ENCODE measurements around the gene DDX42.

DDX42 gene

DNA sequence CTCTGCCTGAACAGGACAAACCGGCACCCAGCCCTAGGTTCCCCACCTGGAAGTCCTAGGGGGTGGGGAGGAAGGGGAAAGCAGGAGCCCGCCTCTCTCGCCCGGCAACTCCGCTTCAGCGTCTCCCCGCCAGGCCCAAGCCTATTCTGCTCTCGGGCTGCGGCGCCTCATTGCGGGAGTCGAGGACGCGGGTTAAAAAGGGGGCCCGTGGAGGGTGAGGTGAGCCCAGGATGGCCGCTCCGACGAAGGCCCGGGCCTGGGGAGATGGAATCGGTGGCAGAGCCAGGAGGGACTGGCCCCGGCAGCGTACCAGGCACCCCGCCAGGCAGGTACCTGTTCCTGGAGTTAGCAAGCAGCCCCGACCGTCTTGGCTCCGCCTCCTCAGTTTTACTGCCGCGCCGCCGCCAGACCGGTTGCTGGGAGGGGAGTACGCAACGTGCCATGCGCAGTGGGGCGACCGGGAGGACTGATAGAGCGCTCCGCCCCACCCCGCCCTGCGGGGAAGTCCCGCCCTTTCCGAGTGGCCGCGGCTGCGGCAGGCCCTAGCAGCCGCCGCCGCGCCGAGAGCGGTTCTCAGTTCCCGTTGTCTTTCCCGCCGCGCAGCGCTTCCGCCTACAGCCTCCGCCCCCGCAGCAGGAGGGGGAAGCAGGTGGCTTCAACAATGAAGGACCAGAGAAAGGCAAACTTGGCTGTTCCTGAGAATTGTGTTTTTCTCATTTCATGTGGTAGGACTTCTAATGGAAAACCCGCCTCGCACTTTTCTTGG is 32.4 kb upstream of the DDX42 start, which contains the start of gene STRADA:
STRADA (minus strand) TSS at position 392 of the 766 bp plus-strand sequence. CDS start 13,430 bp downstream, outside the sequence.
- TF ChIP-seq, protein P1, sequence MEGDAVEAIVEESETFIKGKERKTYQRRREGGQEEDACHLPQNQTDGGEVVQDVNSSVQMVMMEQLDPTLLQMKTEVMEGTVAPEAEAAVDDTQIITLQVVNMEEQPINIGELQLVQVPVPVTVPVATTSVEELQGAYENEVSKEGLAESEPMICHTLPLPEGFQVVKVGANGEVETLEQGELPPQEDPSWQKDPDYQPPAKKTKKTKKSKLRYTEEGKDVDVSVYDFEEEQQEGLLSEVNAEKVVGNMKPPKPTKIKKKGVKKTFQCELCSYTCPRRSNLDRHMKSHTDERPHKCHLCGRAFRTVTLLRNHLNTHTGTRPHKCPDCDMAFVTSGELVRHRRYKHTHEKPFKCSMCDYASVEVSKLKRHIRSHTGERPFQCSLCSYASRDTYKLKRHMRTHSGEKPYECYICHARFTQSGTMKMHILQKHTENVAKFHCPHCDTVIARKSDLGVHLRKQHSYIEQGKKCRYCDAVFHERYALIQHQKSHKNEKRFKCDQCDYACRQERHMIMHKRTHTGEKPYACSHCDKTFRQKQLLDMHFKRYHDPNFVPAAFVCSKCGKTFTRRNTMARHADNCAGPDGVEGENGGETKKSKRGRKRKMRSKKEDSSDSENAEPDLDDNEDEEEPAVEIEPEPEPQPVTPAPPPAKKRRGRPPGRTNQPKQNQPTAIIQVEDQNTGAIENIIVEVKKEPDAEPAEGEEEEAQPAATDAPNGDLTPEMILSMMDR (IDR thresholded peaks at IDR 0.05; ENCODE audit: low read depth, low read length): no peak
- peak; percentile 100 for DNase-seq
- no peaks in the 10 kb centered on the region for H3K4me1 ChIP-seq
- peak within 1 kb of the TSS; percentile 88 for H3K4me3 ChIP-seq (ENCODE audit: low read depth, low read length)
- no peaks in the 10 kb centered on the region for H3K27me3 ChIP-seq
- H3K36me3 ChIP-seq: peaks cover 8% of the 10 kb centered on the region
- H3K9me3 ChIP-seq: no peaks in the 10 kb centered on the region

DNA sequence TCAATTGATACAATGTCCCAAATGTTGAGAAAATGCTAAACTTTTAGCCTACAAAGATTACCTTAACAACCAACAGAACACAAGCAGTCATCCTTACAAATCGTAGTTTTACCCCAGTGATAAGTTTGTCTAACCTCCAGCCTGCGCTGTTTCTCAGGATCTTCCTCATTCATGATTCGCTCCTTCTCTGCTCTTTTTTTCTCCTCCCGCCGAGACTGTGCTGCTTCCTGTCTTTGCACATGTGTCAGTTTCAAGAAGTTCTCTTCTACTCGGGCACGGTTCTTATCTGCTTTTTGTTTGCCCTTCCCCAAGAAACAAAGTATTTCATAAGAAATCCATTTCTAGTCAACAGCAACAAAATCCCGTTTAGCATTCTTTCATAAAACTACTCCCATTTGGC is 22.2 kb upstream of the DDX42 start:
- no peak for DNase-seq
- Histone ChIP-seq H3K4me3 (ENCODE audit: low read depth, low read length) (no peak overlapping the region), H3K9me3 (no peaks in the 10 kb centered on the region), H3K36me3 (peaks cover 75% of the 10 kb centered on the region), H3K4me1 (no peaks in the 10 kb centered on the region), H3K27me3 (no peaks in the 10 kb centered on the region)
- TF ChIP-seq, protein P1 (IDR thresholded peaks at IDR 0.05; ENCODE audit: low read depth, low read length): no peak

DNA sequence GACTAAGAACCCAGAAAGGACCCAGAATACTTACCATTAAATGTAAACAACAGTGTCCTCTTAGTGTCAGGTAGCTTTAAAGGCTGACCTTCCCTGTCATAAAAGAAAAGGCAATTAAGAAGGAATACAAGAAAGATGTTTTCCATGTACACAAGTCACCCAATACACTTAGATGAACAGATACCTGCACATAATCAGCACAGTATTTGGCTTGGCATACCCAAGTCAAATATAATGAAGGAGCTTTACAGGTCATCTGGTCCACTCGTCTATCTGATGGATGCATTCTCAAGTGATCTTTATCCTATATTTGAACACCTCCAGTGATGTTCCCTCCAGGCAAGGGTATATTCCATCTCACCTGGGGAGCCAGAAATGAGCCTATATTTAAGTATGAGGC is 21.3 kb upstream of the DDX42 start:
- no peak for DNase-seq
- Histone ChIP-seq H3K4me1 (no peaks in the 10 kb centered on the region), H3K27me3 (no peaks in the 10 kb centered on the region), H3K36me3 (peaks cover 73% of the 10 kb centered on the region), H3K4me3 (ENCODE audit: low read depth, low read length) (no peak overlapping the region), H3K9me3 (no peaks in the 10 kb centered on the region)
- TF ChIP-seq, protein P1 (IDR thresholded peaks at IDR 0.05; ENCODE audit: low read depth, low read length): no peak

DNA sequence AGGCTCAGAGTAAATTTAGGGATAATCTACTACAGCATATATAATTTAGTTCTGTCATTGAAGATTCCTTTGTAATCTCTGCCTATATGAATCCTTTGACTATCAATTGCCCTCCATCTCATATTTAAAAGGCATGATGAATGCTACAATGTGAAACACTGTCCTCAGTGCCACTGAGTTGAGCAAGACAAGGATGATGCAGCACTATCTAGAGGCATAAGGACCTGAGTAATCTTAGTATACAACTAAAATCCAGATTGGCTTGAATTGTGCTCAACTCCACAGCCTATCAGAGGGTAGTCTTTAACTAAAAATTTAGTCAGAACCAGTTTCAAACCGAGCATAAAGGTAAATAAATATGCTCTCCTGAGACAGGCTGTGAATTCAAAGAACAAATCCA is 20.8 kb upstream of the DDX42 start:
- TF ChIP-seq, protein P1 (IDR thresholded peaks at IDR 0.05; ENCODE audit: low read depth, low read length): no peak
- Histone ChIP-seq H3K9me3 (no peaks in the 10 kb centered on the region), H3K4me1 (no peaks in the 10 kb centered on the region), H3K27me3 (no peaks in the 10 kb centered on the region), H3K36me3 (peaks cover 73% of the 10 kb centered on the region), H3K4me3 (ENCODE audit: low read depth, low read length) (no peak overlapping the region)
- DNase-seq: no peak

DNA sequence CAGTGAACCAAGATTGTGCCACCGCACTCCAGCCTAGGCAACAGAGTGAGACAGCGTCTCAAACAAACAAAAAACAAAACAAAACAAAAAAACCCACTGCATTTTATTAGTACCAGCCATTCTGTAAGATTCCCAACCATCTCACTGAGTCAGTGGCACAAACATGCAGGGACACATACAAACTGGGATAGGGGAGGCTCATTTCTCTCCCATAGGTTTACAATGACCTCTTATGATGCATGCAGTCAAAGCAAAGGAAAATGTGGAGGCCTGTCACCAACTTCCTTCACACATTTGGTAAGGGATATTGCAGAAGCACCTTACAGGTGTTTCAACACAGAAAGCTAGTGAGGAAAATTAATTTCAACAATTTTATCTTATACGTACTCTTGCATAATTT is 19.9 kb upstream of the DDX42 start:
- Histone ChIP-seq H3K4me1 (no peaks in the 10 kb centered on the region), H3K4me3 (ENCODE audit: low read depth, low read length) (no peak overlapping the region), H3K36me3 (peaks cover 72% of the 10 kb centered on the region), H3K27me3 (no peaks in the 10 kb centered on the region), H3K9me3 (no peaks in the 10 kb centered on the region)
- TF ChIP-seq, protein P1 (IDR thresholded peaks at IDR 0.05; ENCODE audit: low read depth, low read length): no peak
- no peak for DNase-seq

DNA sequence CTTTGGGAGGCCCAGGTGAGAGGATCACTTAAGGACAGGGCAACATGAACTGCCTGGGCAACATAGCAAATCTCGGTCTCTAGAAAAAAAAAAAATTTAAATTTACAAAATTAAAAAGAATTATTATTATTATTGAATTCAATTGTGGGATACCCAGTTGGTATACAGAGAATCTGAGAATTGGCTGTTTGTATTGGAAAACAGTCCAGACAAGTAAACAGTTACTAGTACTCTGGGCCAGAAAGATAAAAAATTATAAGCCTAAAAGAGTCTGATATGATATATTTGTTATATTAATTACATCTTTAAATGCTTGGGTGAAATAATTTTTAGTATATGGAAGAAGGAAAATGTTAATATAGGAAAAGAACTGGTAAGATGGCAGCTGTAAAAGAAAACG is 15.5 kb upstream of the DDX42 start:
- no peaks in the 10 kb centered on the region for H3K4me1 ChIP-seq
- H3K36me3 ChIP-seq: peaks cover 79% of the 10 kb centered on the region

More for the DNA sequence above, 15.5 kb upstream of the DDX42 start:
- no peak overlapping the region for H3K4me3 ChIP-seq (ENCODE audit: low read depth, low read length)
- no peak for DNase-seq
- H3K9me3 ChIP-seq: no peaks in the 10 kb centered on the region
- H3K27me3 ChIP-seq: no peaks in the 10 kb centered on the region
- TF ChIP-seq, protein P1 (IDR thresholded peaks at IDR 0.05; ENCODE audit: low read depth, low read length): no peak

Measured in BE2C (cell line).